ENCODE results near the gene ALAS2. TPM values are rescaled to one million over a fixed set of nuclear protein-coding genes. Genes with fewer than 3 reads are reported as not detected.

ALAS2 gene
- total and polyA plus RNA-seq, 2 experiments from 2014 or later = 4.3 to 5.1 TPM

DNA sequence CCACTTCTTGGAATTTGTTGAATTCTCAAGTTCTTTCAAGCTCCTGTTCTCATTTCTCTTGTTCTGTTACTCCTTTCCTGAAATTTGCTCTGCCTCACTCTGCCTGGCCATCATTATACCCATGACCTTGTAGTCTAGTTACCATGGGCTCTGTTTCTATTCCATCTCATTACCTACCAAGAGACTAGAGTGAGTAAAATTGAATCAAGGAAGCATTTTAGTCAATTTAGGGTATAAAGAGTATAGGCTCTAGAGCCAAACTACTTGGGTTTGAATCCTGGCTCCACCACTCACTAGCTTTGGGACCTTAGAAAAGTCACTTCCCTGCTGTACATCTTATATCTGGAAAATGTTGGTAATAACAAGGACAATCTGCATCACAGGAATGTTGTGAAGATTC, 2.2 kb downstream of the ALAS2 start:
- TF ChIP-seq, protein P1, sequence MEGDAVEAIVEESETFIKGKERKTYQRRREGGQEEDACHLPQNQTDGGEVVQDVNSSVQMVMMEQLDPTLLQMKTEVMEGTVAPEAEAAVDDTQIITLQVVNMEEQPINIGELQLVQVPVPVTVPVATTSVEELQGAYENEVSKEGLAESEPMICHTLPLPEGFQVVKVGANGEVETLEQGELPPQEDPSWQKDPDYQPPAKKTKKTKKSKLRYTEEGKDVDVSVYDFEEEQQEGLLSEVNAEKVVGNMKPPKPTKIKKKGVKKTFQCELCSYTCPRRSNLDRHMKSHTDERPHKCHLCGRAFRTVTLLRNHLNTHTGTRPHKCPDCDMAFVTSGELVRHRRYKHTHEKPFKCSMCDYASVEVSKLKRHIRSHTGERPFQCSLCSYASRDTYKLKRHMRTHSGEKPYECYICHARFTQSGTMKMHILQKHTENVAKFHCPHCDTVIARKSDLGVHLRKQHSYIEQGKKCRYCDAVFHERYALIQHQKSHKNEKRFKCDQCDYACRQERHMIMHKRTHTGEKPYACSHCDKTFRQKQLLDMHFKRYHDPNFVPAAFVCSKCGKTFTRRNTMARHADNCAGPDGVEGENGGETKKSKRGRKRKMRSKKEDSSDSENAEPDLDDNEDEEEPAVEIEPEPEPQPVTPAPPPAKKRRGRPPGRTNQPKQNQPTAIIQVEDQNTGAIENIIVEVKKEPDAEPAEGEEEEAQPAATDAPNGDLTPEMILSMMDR (IDR thresholded peaks at IDR 0.05; ENCODE audit: low read depth, low read length) = no peak
- H3K36me3 ChIP-seq = no peaks in the 10 kb centered on the region
- no peaks in the 10 kb centered on the region for H3K27me3 ChIP-seq
- no peak overlapping the region for H3K4me3 ChIP-seq
- H3K9me3 ChIP-seq (ENCODE audit: low read depth) = no peaks in the 10 kb centered on the region
- no peak overlapping the region for H3K27ac ChIP-seq
- no peaks in the 10 kb centered on the region for H3K4me1 ChIP-seq (ENCODE audit: low read depth)
- no peak for DNase-seq (ENCODE audit: low read depth in 1 of 2, low spot score in 1 of 2)

DNA sequence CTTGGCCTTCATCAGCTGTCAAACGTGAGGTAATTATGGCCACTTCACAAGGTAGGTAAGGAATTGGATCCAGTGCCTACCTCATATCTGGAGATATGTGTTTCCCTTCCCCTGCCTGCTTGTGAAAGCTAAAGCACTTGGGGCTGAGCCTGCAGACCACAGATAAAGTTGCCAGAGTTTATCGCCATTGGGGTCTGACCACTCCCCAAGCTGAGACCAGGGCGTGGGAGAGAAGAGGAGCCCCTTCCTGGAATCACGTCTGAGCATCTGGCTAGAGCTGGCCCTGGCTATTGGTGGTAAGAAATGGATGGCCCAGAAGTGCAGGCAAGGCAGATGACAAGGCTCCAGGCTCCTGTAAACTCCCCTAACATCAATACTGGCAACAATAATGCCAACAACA, 2.7 kb downstream of the ALAS2 start:
- Histone ChIP-seq H3K36me3 (no peaks in the 10 kb centered on the region), H3K4me3 (no peak overlapping the region), H3K4me1 (ENCODE audit: low read depth) (no peaks in the 10 kb centered on the region), H3K27me3 (no peaks in the 10 kb centered on the region), H3K27ac (no peak overlapping the region), H3K9me3 (ENCODE audit: low read depth) (no peaks in the 10 kb centered on the region)
- TF ChIP-seq, protein P1 (IDR thresholded peaks at IDR 0.05; ENCODE audit: low read depth, low read length) = no peak
- no peak for DNase-seq (ENCODE audit: low read depth in 1 of 2, low spot score in 1 of 2)

DNA sequence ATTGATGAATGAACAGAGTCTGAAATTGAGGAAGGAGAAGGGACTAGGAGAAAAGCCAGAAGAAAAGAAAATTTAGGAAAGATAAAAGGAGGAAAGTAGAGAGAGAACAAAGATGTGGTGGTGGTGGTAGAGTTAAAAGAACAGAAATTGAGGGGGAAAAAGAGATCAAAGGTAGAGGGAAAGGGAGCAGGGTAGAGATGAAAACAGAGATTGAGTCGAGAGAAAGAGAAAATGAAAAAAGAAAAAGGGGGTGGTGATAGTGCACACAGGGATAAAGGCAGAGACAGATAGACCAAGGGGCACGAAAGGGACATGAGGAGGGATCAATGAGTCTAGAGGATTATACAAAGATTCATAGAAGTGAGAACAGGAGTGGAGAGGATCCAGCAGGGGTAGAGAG, 3.9 kb downstream of the ALAS2 start:
- Histone ChIP-seq H3K9me3 (ENCODE audit: low read depth) (no peaks in the 10 kb centered on the region), H3K4me3 (no peak overlapping the region), H3K27me3 (no peaks in the 10 kb centered on the region), H3K27ac (no peak overlapping the region), H3K4me1 (ENCODE audit: low read depth) (no peaks in the 10 kb centered on the region), H3K36me3 (no peaks in the 10 kb centered on the region)
- DNase-seq (ENCODE audit: low read depth in 1 of 2, low spot score in 1 of 2) = no peak
- TF ChIP-seq, protein P1 (IDR thresholded peaks at IDR 0.05; ENCODE audit: low read depth, low read length) = no peak

DNA sequence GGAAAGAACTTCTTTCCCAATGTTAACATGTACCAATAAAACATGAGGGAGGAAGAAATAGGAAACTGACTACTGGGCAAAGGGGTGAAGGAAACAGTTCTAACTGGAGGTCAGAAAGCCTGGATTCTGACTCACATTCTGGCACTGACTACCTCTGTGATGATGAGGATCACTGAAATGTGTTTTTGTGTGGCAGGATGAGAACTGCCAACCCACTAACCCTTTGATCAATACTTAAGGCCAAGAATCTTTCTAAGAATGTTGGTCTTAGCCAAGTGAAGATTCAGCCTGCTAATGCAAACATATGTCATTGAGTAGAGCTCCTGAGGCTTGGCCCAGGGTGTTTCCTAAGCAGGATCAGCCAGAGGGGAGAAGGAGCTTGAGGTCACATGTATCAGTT, 4.6 kb downstream of the ALAS2 start:
- no peak for DNase-seq (ENCODE audit: low read depth in 1 of 2, low spot score in 1 of 2)
- no peaks in the 10 kb centered on the region for H3K9me3 ChIP-seq (ENCODE audit: low read depth)
- H3K27ac ChIP-seq = no peak overlapping the region
- TF ChIP-seq, protein P1 (IDR thresholded peaks at IDR 0.05; ENCODE audit: low read depth, low read length) = no peak
- no peaks in the 10 kb centered on the region for H3K36me3 ChIP-seq
- H3K4me1 ChIP-seq (ENCODE audit: low read depth) = no peaks in the 10 kb centered on the region
- no peaks in the 10 kb centered on the region for H3K27me3 ChIP-seq
- H3K4me3 ChIP-seq = no peak overlapping the region

DNA sequence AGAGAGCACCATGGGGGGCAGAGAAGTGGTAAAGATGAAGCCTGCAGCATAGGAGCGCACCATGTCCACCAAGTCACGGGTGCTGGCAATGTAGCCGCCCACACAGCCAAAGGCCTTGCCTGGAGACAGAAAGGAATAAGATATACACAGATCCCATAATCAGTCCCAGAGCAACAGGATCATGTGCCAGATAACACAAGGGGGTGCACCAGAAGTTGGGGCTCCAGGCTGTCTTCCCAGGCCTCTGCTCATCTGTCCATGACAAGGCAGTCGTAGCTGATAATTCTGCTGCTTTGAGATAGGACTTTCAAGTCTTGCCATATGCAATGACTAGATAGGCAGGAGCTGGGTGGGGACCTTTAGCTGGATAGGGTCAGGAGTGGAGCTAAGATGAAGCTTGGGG, 15.9 kb downstream of the ALAS2 start:
- Histone ChIP-seq H3K27me3 (no peaks in the 10 kb centered on the region), H3K36me3 (no peaks in the 10 kb centered on the region), H3K4me1 (ENCODE audit: low read depth) (no peaks in the 10 kb centered on the region)

More for the DNA sequence above, 15.9 kb downstream of the ALAS2 start:
- TF ChIP-seq, protein P1 (IDR thresholded peaks at IDR 0.05; ENCODE audit: low read depth, low read length) = no peak
- Histone ChIP-seq H3K9me3 (ENCODE audit: low read depth) (no peaks in the 10 kb centered on the region), H3K27ac (no peak overlapping the region), H3K4me3 (no peak overlapping the region)
- DNase-seq (ENCODE audit: low read depth in 1 of 2, low spot score in 1 of 2) = no peak
